Endodermal cell (in vitro differentiated cells): ENCODE data around the gene CCNK. TPM values are rescaled to one million over a fixed set of nuclear protein-coding genes. Genes with fewer than 3 reads are reported as not detected.

ENCODE experiments used
- DNase-seq: peaks from one replicate; pipeline ENCODE4 v3.0.0-alpha.2; 2017
- H3K27ac ChIP-seq: 2 replicates; pipeline ENCODE4 v1.5.1; 2013; ENCODE audit warnings: mild to moderate bottlenecking, low read depth, low read length, moderate library complexity
- H3K27me3 ChIP-seq: 2 replicates; pipeline ENCODE4 v1.6.1; 2013; ENCODE audit warnings: mild to moderate bottlenecking, low read length, moderate library complexity; ENCODE audit not compliant: insufficient read depth, control insufficient read depth, poor library complexity, severe bottlenecking
- H3K36me3 ChIP-seq: 2 replicates; pipeline ENCODE4 v1.7.0; 2013; ENCODE audit warnings: mild to moderate bottlenecking, low read length, moderate library complexity; ENCODE audit not compliant: control insufficient read depth, insufficient read depth
- H3K4me1 ChIP-seq: one replicate; pipeline ENCODE4 v1.7.0; 2013; ENCODE audit warnings: low read length; ENCODE audit not compliant: control insufficient read depth, insufficient read depth
- H3K4me3 ChIP-seq: 2 replicates; pipeline ENCODE4 v1.5.1; 2013; ENCODE audit warnings: mild to moderate bottlenecking, low read length, moderate library complexity
- H3K9ac ChIP-seq: 2 replicates; pipeline ENCODE4 v1.6.1; 2013; ENCODE audit warnings: mild to moderate bottlenecking, low read length, moderate library complexity; ENCODE audit not compliant: poor library complexity, severe bottlenecking; ENCODE audit errors: extremely low read depth
- H3K9me3 ChIP-seq: 2 replicates; pipeline ENCODE4 v1.6.1; 2013; ENCODE audit warnings: mild to moderate bottlenecking, low read length, moderate library complexity; ENCODE audit not compliant: control insufficient read depth
- H3K27ac Mint-ChIP-seq: 2 replicates; pipeline ENCODE4 v1.8.0; 2020; ENCODE audit warnings: mixed read lengths
- H3K27me3 Mint-ChIP-seq: 2 replicates; pipeline ENCODE4 v1.8.0; 2021; ENCODE audit warnings: mild to moderate bottlenecking, mixed read lengths; ENCODE audit not compliant: insufficient read depth
- H3K36me3 Mint-ChIP-seq: 2 replicates; pipeline ENCODE4 v1.8.0; 2020; ENCODE audit warnings: low read depth, mixed read lengths
- H3K4me1 Mint-ChIP-seq: 2 replicates; pipeline ENCODE4 v1.8.0; 2020; ENCODE audit warnings: mixed read lengths
- H3K4me3 Mint-ChIP-seq: 2 replicates; pipeline ENCODE4 v1.8.0; 2020; ENCODE audit warnings: mild to moderate bottlenecking, moderate library complexity, mixed read lengths
- H3K9me3 Mint-ChIP-seq: 2 replicates; pipeline ENCODE4 v1.8.0; 2020; ENCODE audit warnings: mild to moderate bottlenecking, mixed read lengths
- WGBS, 2 experiments: methylation state at CpG; one replicate each; pipeline versions ENCODE4 v1.1.5 to v1.1.7; 2013; ENCODE audit warnings: missing lambda C conversion rate in 2 of 2, mixed read lengths in 1 of 2; ENCODE audit not compliant: insufficient coverage in 1 of 2, insufficient read length in 1 of 2; 5-methylcytosine and 5-hydroxymethylcytosine counted together
- total RNA-seq, 2 donors: library from RNA; stranded (reverse); fragmentation: NEBNext Ultra II Directional in 1 of 2; extraction: Animal tissue kit (Norgen Biotek cat#: 25700) in 1 of 2; gene quantifications; 2 replicates in 1 of 2; 3 replicates in 1 of 2; pipeline ENCODE4 v1.2.1, GENCODE V29; 2021
- TF ChIP-seq, protein P1 (sequence below): fragments of 200-600 bp; sonication (generic); conservative IDR thresholded peaks from 2 replicates; pipeline ENCODE4 v1.5.0; 2021; ENCODE audit warnings: antibody characterized with exemption, mild to moderate bottlenecking

Gene CCNK
- total RNA-seq, 2 donors from 2014 or later, result 71.5 to 77.1 TPM

DNA sequence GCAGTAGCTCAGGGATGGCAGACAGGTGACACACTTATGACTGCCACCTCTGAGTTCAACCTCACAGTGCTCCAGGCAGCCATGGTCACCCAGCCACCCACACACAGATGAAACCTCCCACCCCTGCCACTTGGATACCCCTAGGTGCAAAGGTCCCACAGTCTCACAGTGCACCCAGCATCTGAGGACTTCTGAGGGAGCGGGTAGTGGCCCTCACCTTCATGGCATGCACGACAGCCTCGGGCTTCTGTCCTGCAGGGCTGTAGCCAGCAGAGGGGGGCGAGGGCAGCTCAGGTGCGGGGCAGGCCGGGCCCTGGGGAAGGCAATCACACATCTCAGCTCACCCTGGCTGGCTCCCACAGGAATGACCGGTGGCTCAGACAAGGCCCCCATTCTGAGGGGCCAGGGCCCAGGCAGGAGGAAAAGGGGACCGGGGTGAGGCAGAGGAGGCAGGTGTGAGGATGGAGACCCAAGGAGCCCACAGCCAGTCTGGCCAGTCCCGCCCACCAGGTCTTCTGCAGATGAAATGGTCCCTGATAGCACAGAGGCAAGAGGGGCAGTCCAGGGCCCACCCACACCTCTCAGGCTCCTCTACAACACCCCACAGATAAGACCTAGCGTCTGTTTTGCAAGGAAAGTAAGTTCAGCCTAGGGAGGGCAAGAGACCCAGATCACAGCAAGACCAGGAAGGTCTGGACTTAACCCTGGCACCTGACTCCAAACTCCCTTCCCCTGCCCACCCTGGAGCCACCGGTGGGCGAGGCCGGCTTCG, 35.8 kb downstream of the CCNK start:
- no peak overlapping the region for H3K9ac ChIP-seq
- peaks cover 6% of the 10 kb centered on the region for H3K36me3 ChIP-seq
- peaks cover 5% of the 10 kb centered on the region for H3K36me3 Mint-ChIP-seq
- H3K27ac ChIP-seq, result no peak overlapping the region
- TF ChIP-seq, protein P1, sequence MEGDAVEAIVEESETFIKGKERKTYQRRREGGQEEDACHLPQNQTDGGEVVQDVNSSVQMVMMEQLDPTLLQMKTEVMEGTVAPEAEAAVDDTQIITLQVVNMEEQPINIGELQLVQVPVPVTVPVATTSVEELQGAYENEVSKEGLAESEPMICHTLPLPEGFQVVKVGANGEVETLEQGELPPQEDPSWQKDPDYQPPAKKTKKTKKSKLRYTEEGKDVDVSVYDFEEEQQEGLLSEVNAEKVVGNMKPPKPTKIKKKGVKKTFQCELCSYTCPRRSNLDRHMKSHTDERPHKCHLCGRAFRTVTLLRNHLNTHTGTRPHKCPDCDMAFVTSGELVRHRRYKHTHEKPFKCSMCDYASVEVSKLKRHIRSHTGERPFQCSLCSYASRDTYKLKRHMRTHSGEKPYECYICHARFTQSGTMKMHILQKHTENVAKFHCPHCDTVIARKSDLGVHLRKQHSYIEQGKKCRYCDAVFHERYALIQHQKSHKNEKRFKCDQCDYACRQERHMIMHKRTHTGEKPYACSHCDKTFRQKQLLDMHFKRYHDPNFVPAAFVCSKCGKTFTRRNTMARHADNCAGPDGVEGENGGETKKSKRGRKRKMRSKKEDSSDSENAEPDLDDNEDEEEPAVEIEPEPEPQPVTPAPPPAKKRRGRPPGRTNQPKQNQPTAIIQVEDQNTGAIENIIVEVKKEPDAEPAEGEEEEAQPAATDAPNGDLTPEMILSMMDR, result peak; percentile 29
- no peaks in the 10 kb centered on the region for H3K9me3 ChIP-seq
- H3K27me3 ChIP-seq, result no peaks in the 10 kb centered on the region
- H3K4me3 Mint-ChIP-seq, result no peak overlapping the region
- no peaks in the 10 kb centered on the region for H3K4me1 Mint-ChIP-seq
- no peaks in the 10 kb centered on the region for H3K9me3 Mint-ChIP-seq
- no peaks in the 10 kb centered on the region for H3K27me3 Mint-ChIP-seq
- DNase-seq, result peak; percentile 65
- H3K4me3 ChIP-seq, result no peak overlapping the region
- peaks cover 3% of the 10 kb centered on the region for H3K4me1 ChIP-seq
- no peak overlapping the region for H3K27ac Mint-ChIP-seq
- 92 to 93% methylated on average over 9 to 14 of the region's 14 CpGs for WGBS, 2 experiments

DNA sequence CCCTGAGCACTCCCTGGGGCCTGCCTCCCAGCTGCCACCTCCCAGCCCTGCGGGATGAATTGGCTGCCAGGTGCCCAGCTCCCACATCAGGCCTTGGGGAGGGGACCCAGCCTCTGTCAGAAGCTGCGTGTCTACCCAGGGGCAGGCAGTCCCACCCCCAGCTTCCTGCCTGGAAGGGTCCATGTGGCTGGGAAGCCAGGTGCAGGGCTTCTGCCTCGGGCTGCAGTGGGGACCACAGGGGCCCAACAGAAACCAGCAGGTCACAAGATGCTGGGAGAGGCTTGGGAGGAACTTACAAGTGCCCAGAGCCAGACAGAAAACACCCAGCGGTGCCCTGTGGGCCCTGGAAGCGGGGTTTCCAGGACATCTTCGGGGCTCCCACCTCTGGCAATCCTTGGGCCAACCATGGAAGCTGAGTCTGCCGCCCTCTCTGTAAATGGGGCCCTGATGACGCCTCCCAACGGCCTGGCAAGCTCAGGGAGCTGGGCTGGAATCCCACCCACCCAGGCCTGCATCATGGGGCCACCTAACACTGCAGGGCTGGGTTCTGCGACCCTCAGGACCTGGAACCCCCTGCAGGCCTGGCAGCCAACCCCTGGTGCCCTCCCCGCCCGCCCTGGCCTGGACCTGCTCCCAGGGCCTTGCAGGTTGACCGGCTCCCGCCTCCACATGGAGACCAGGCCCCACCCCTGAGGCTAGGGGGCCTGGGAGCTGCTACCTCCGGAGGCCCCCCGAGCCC, 36.6 kb downstream of the CCNK start:
- peaks cover 5% of the 10 kb centered on the region for H3K36me3 Mint-ChIP-seq
- 76 to 85% methylated on average over 6 to 16 of the region's 16 CpGs for WGBS, 2 experiments
- Histone ChIP-seq H3K27me3 (no peaks in the 10 kb centered on the region), H3K9me3 (no peaks in the 10 kb centered on the region), H3K9ac (no peak overlapping the region), H3K4me3 (no peak overlapping the region), H3K27ac (no peak overlapping the region), H3K36me3 (peaks cover 6% of the 10 kb centered on the region), H3K4me1 (peaks cover 9% of the 10 kb centered on the region)
- H3K27ac Mint-ChIP-seq, result no peak overlapping the region
- H3K4me1 Mint-ChIP-seq, result peaks cover 6% of the 10 kb centered on the region
- TF ChIP-seq, protein P1, result no peak
- H3K9me3 Mint-ChIP-seq, result no peaks in the 10 kb centered on the region
- H3K4me3 Mint-ChIP-seq, result no peak overlapping the region
- H3K27me3 Mint-ChIP-seq, result no peaks in the 10 kb centered on the region
- DNase-seq, result peak; percentile 44

DNA sequence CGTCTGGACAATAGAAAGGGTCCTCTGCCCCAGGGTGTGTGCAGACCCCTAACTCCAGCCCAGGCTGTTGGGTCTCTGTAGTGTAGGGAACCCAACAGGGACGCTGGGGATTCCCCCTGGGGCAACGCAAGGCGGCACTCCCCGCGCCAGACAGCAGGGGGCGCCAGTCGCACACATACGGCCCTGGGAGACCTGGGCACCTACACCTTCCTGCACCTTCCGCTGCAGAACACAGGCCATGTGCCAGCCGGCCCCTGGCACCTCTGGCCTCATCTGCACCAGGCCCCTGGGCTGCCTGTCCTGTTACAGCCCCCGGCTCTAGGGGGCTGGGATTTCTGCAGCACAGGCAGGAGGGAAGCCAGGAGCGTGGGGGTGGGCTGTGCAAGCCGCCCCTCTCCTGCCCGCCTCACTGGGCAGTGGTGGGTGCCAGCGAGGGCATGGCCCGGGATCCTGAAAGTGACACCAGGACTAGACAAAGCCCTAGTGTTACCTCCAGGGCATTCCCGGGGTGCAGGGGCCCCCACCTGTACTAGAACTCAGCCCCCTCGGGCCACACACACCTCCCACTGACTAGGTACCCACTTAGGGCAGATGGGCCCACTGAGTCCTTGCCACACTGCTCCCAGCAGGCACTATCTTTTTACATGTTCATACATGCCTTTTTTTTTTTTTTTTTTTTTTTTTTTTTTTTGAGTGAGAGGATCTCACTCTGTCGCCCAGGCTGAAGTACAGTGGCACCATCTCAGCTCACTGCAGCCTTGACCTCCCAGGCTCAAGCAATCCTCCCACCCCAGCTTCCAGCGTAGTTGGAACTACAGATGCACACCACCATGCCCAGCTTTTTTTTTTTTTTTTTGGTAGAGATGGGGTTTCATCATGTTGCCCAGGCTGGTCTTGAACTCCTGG, 37.5 kb downstream of the CCNK start:
- TF ChIP-seq, protein P1, result peak; percentile 98
- no peak overlapping the region for H3K9ac ChIP-seq
- peaks cover 6% of the 10 kb centered on the region for H3K36me3 ChIP-seq
- peaks cover 12% of the 10 kb centered on the region for H3K4me1 Mint-ChIP-seq
- H3K9me3 Mint-ChIP-seq, result no peaks in the 10 kb centered on the region
- peaks cover 18% of the 10 kb centered on the region for H3K4me1 ChIP-seq
- peak; percentile 94 for DNase-seq
- no peak overlapping the region for H3K27ac Mint-ChIP-seq
- peaks cover 5% of the 10 kb centered on the region for H3K36me3 Mint-ChIP-seq
- H3K4me3 ChIP-seq, result no peak overlapping the region
- no peaks in the 10 kb centered on the region for H3K9me3 ChIP-seq
- H3K4me3 Mint-ChIP-seq, result no peak overlapping the region
- H3K27me3 Mint-ChIP-seq, result no peaks in the 10 kb centered on the region
- H3K27ac ChIP-seq, result no peak overlapping the region
- H3K27me3 ChIP-seq, result no peaks in the 10 kb centered on the region
- 51 to 100% methylated on average over 1 to 20 of the region's 21 CpGs for WGBS, 2 experiments
